Measurements from ENCODE around the gene PANK4.

- TF ChIP-seq CTCF (IDR thresholded peaks at IDR 0.05) (no peak), POLR2A (IDR thresholded peaks at IDR 0.05) (no peak), EP300 (IDR thresholded peaks at IDR 0.05) (no peak)
Measured at GRCh38 chr1:2543543-2544092, 17.2 kb upstream of the PANK4 start.
